Measurements from ENCODE around the gene SHISAL1.

Gene SHISAL1

DNA sequence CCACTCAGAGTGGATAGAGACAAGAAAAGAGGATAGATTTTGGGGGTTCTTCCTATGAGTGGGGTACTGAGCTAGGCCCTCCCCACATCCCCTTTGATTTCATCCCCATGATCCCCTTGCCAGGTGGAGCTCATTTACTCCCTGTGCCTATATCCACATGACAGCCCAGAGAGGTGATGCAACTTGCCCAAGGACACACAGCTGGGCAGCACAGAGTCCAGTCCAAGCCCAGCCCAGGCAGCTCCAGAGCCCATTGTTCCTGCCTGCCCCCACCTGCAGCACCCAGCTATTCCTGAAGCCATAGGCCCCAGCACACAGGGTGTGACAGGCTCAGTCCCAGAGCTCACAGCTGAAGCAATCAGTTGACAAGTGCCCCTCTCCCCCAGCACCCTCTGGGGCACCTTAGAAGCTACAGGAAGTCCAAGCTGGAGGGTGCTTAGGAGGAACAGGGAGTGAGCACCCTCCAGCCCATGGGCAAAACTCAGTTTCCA lies 41.7 kb downstream of the SHISAL1 start:
- H3K27me3 ChIP-seq (ENCODE audit: control insufficient read depth, insufficient read depth, low read length) = no peaks in the 10 kb centered on the region
- H3K27ac ChIP-seq = no peak overlapping the region
- no peak overlapping the region for H3K4me2 ChIP-seq (ENCODE audit: low read length)
- H3K4me3 ChIP-seq (ENCODE audit: low read depth, low read length) = no peak overlapping the region
- H3K9ac ChIP-seq = no peak overlapping the region
- H3K36me3 ChIP-seq (ENCODE audit: control insufficient read depth, insufficient read depth, low read length) = no peaks in the 10 kb centered on the region
- H2AFZ ChIP-seq = no peak overlapping the region
- no peaks in the 10 kb centered on the region for H3K79me2 ChIP-seq
- H3K9me3 ChIP-seq (ENCODE audit: control insufficient read depth, low read length) = no peaks in the 10 kb centered on the region
- H3K4me1 ChIP-seq = no peaks in the 10 kb centered on the region
- TF ChIP-seq, protein P1, sequence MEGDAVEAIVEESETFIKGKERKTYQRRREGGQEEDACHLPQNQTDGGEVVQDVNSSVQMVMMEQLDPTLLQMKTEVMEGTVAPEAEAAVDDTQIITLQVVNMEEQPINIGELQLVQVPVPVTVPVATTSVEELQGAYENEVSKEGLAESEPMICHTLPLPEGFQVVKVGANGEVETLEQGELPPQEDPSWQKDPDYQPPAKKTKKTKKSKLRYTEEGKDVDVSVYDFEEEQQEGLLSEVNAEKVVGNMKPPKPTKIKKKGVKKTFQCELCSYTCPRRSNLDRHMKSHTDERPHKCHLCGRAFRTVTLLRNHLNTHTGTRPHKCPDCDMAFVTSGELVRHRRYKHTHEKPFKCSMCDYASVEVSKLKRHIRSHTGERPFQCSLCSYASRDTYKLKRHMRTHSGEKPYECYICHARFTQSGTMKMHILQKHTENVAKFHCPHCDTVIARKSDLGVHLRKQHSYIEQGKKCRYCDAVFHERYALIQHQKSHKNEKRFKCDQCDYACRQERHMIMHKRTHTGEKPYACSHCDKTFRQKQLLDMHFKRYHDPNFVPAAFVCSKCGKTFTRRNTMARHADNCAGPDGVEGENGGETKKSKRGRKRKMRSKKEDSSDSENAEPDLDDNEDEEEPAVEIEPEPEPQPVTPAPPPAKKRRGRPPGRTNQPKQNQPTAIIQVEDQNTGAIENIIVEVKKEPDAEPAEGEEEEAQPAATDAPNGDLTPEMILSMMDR (IDR thresholded peaks at IDR 0.05) = no peak

DNA sequence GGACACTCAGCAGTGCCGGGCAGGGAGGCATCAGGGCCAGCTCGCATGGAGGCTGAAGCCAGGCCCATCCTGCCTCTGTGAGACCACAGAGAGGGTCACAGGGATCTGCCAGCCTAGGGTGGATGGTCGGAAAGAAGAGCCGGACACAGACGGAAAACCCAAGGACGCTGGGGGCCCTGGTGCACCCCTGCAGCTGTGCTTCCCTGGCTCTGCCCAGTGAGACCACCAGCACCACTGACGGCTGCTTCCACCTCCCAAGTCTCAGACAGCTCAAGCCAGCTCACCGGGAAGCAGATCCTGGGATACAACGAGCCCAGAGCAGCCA lies 42.2 kb downstream of the SHISAL1 start:
- Histone ChIP-seq H3K27ac (no peak overlapping the region), H3K4me2 (ENCODE audit: low read length) (no peak overlapping the region), H3K9me3 (ENCODE audit: control insufficient read depth, low read length) (no peaks in the 10 kb centered on the region), H3K36me3 (ENCODE audit: control insufficient read depth, insufficient read depth, low read length) (no peaks in the 10 kb centered on the region), H3K9ac (no peak overlapping the region), H3K4me3 (ENCODE audit: low read depth, low read length) (no peak overlapping the region), H3K79me2 (no peaks in the 10 kb centered on the region), H3K4me1 (no peaks in the 10 kb centered on the region), H3K27me3 (ENCODE audit: control insufficient read depth, insufficient read depth, low read length) (no peaks in the 10 kb centered on the region), H2AFZ (no peak overlapping the region)
- TF ChIP-seq, protein P1 (IDR thresholded peaks at IDR 0.05) = no peak

GRCh38 chr22:44269757-44270555 lies 42.8 kb downstream of the SHISAL1 start:
- no peak overlapping the region for H2AFZ ChIP-seq
- H3K27ac ChIP-seq = no peak overlapping the region
- H3K27me3 ChIP-seq (ENCODE audit: control insufficient read depth, insufficient read depth, low read length) = no peaks in the 10 kb centered on the region
- no peak overlapping the region for H3K9ac ChIP-seq
- no peaks in the 10 kb centered on the region for H3K79me2 ChIP-seq
- H3K4me2 ChIP-seq (ENCODE audit: low read length) = no peak overlapping the region
- no peaks in the 10 kb centered on the region for H3K4me1 ChIP-seq
- no peaks in the 10 kb centered on the region for H3K9me3 ChIP-seq (ENCODE audit: control insufficient read depth, low read length)
- TF ChIP-seq, protein P1 (IDR thresholded peaks at IDR 0.05) = no peak
- H3K36me3 ChIP-seq (ENCODE audit: control insufficient read depth, insufficient read depth, low read length) = no peaks in the 10 kb centered on the region
- H3K4me3 ChIP-seq (ENCODE audit: low read depth, low read length) = no peak overlapping the region

GRCh38 chr22:44269117-44269498 lies 43.6 kb downstream of the SHISAL1 start:
- H3K4me2 ChIP-seq (ENCODE audit: low read length) = no peak overlapping the region
- H2AFZ ChIP-seq = no peak overlapping the region
- no peaks in the 10 kb centered on the region for H3K9me3 ChIP-seq (ENCODE audit: control insufficient read depth, low read length)
- H3K79me2 ChIP-seq = no peaks in the 10 kb centered on the region
- no peak overlapping the region for H3K27ac ChIP-seq
- no peaks in the 10 kb centered on the region for H3K27me3 ChIP-seq (ENCODE audit: control insufficient read depth, insufficient read depth, low read length)
- no peaks in the 10 kb centered on the region for H3K4me1 ChIP-seq
- no peaks in the 10 kb centered on the region for H3K36me3 ChIP-seq (ENCODE audit: control insufficient read depth, insufficient read depth, low read length)
- H3K9ac ChIP-seq = no peak overlapping the region
- H3K4me3 ChIP-seq (ENCODE audit: low read depth, low read length) = no peak overlapping the region
- TF ChIP-seq, protein P1 (IDR thresholded peaks at IDR 0.05) = no peak
